ACHN (cell line): Measurements from ENCODE around the gene TAS2R31.

Experiments
- DNase-seq: peaks from one replicate; pipeline ENCODE4 v3.0.0-alpha.2; 2015
- in situ Hi-C: cut with HindIII; loops from 2 replicates; pipeline ENCODE4 v1.10.0; 2017; ENCODE audit warnings: low sequenced_read_pairs, low pct_ligation_motif_present, low pct_unique_long_range_greater_than_20kb

The TAS2R31 gene

GRCh38 chr12:11015775-11016430, 15.3 kb downstream of the TAS2R31 start:
- in situ Hi-C loops, result no loop called here
- no peak for DNase-seq

GRCh38 chr12:11014234-11014633, 17.0 kb downstream of the TAS2R31 start:
- DNase-seq, result no peak

GRCh38 chr12:11007608-11008007, 23.6 kb downstream of the TAS2R31 start:
- in situ Hi-C loops, result no loop called here

More at GRCh38 chr12:11014234-11014633, 17.0 kb downstream of the TAS2R31 start:
- in situ Hi-C loops, result no loop called here

GRCh38 chr12:10998204-10998603, 33.0 kb downstream of the TAS2R31 start, which contains the start of gene TAS2R20:
Gene TAS2R20 (minus strand): TSS chr12:10998304. CDS start chr12:10997875, 429 bp downstream.
- in situ Hi-C loops, result no loop called here
- no peak for DNase-seq

More at GRCh38 chr12:11007608-11008007, 23.6 kb downstream of the TAS2R31 start:
- no peak for DNase-seq

GRCh38 chr12:10994307-10994706, 36.9 kb downstream of the TAS2R31 start:
- DNase-seq, result no peak
- in situ Hi-C loops, result no loop called here

GRCh38 chr12:10989107-10989506, 42.1 kb downstream of the TAS2R31 start:
- in situ Hi-C loops, result no loop called here
- DNase-seq, result no peak

- in situ Hi-C loops, result no loop called here
- no peak for DNase-seq
Observed at GRCh38 chr12:10986812-10987211, 44.4 kb downstream of the TAS2R31 start, which contains the start of gene TAS2R50. Gene TAS2R50 (minus strand): TSS chr12:10986912. CDS start chr12:10986860, 52 bp downstream.

- DNase-seq, result no peak
- in situ Hi-C loops, result no loop called here
Observed at GRCh38 chr12:10982244-10982643, 49.0 kb downstream of the TAS2R31 start.
